ENCODE data around the gene TMEM131. TPM values are rescaled to one million over a fixed set of nuclear protein-coding genes. Genes with fewer than 3 reads are reported as not detected.

Gene TMEM131
- total RNA-seq, 1 donor, result 30.0 TPM

GRCh38 chr2:97801028-97801427 lies 194.7 kb downstream of the TMEM131 start:
- Histone ChIP-seq H3K4me3 (ENCODE audit: insufficient read depth, low read length) (no peak overlapping the region), H3K79me2 (ENCODE audit: insufficient read depth, low read length) (no peaks in the 10 kb centered on the region), H3K27me3 (ENCODE audit: insufficient read depth, low read length) (no peaks in the 10 kb centered on the region), H3K4me2 (ENCODE audit: insufficient read depth, low read length) (no peak overlapping the region), H3K4me1 (ENCODE audit: insufficient read depth, low read length) (no peaks in the 10 kb centered on the region), H3K9me3 (ENCODE audit: low read depth, low read length) (no peaks in the 10 kb centered on the region), H4K20me1 (ENCODE audit: insufficient read depth, low read length) (no peaks in the 10 kb centered on the region), H3K27ac (ENCODE audit: low read depth, low read length) (no peak overlapping the region), H3K36me3 (ENCODE audit: insufficient read depth, low read length) (peaks cover 27% of the 10 kb centered on the region), H2AFZ (ENCODE audit: low read length) (no peak overlapping the region)
- no peak for DNase-seq (ENCODE audit: insufficient read length, low spot score, missing footprints)
- TF ChIP-seq, protein P1, sequence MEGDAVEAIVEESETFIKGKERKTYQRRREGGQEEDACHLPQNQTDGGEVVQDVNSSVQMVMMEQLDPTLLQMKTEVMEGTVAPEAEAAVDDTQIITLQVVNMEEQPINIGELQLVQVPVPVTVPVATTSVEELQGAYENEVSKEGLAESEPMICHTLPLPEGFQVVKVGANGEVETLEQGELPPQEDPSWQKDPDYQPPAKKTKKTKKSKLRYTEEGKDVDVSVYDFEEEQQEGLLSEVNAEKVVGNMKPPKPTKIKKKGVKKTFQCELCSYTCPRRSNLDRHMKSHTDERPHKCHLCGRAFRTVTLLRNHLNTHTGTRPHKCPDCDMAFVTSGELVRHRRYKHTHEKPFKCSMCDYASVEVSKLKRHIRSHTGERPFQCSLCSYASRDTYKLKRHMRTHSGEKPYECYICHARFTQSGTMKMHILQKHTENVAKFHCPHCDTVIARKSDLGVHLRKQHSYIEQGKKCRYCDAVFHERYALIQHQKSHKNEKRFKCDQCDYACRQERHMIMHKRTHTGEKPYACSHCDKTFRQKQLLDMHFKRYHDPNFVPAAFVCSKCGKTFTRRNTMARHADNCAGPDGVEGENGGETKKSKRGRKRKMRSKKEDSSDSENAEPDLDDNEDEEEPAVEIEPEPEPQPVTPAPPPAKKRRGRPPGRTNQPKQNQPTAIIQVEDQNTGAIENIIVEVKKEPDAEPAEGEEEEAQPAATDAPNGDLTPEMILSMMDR (IDR thresholded peaks at IDR 0.05; ENCODE audit: extremely low read depth, low read depth, low read length), result no peak

DNA sequence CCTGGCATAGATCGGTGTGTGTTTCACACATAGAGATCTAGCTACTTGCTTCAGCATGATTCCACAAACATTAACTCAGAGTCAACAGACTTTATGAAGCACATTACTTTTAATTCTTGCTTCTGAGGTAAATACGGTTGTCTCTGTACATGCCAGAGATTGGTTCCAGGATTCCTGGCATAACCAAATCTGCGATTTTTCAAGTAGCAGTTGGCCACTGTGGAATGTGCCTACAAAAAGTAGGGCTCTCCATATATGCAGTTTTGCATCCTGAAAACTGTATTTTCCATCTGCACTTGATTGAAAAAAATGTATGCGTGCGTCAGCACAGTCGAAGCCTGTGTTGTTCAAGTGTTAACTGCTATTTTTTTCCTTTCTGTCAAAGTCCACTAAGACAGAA lies 197.3 kb downstream of the TMEM131 start:
- no peaks in the 10 kb centered on the region for H3K27me3 ChIP-seq (ENCODE audit: insufficient read depth, low read length)
- no peaks in the 10 kb centered on the region for H3K4me1 ChIP-seq (ENCODE audit: insufficient read depth, low read length)
- H4K20me1 ChIP-seq (ENCODE audit: insufficient read depth, low read length), result no peaks in the 10 kb centered on the region
- no peak overlapping the region for H2AFZ ChIP-seq (ENCODE audit: low read length)
- H3K36me3 ChIP-seq (ENCODE audit: insufficient read depth, low read length), result peaks cover 22% of the 10 kb centered on the region
- H3K4me3 ChIP-seq (ENCODE audit: insufficient read depth, low read length), result no peak overlapping the region
- no peak for DNase-seq (ENCODE audit: insufficient read length, low spot score, missing footprints)
- TF ChIP-seq, protein P1 (IDR thresholded peaks at IDR 0.05; ENCODE audit: extremely low read depth, low read depth, low read length), result no peak
- no peaks in the 10 kb centered on the region for H3K9me3 ChIP-seq (ENCODE audit: low read depth, low read length)
- H3K79me2 ChIP-seq (ENCODE audit: insufficient read depth, low read length), result no peaks in the 10 kb centered on the region
- H3K4me2 ChIP-seq (ENCODE audit: insufficient read depth, low read length), result no peak overlapping the region
- H3K27ac ChIP-seq (ENCODE audit: low read depth, low read length), result no peak overlapping the region

- Histone ChIP-seq H3K36me3 (ENCODE audit: insufficient read depth, low read length) (peaks cover 26% of the 10 kb centered on the region), H3K79me2 (ENCODE audit: insufficient read depth, low read length) (no peaks in the 10 kb centered on the region), H3K4me2 (ENCODE audit: insufficient read depth, low read length) (no peak overlapping the region), H3K4me3 (ENCODE audit: insufficient read depth, low read length) (no peak overlapping the region), H3K9me3 (ENCODE audit: low read depth, low read length) (no peaks in the 10 kb centered on the region), H3K27me3 (ENCODE audit: insufficient read depth, low read length) (no peaks in the 10 kb centered on the region), H3K27ac (ENCODE audit: low read depth, low read length) (no peak overlapping the region), H4K20me1 (ENCODE audit: insufficient read depth, low read length) (no peaks in the 10 kb centered on the region), H3K4me1 (ENCODE audit: insufficient read depth, low read length) (no peaks in the 10 kb centered on the region), H2AFZ (ENCODE audit: low read length) (no peak overlapping the region)
- TF ChIP-seq, protein P1 (IDR thresholded peaks at IDR 0.05; ENCODE audit: extremely low read depth, low read depth, low read length), result no peak
- DNase-seq (ENCODE audit: insufficient read length, low spot score, missing footprints), result no peak
These were observed 198.4 kb downstream of the TMEM131 start for GRCh38 chr2:97797355-97797754.

DNA sequence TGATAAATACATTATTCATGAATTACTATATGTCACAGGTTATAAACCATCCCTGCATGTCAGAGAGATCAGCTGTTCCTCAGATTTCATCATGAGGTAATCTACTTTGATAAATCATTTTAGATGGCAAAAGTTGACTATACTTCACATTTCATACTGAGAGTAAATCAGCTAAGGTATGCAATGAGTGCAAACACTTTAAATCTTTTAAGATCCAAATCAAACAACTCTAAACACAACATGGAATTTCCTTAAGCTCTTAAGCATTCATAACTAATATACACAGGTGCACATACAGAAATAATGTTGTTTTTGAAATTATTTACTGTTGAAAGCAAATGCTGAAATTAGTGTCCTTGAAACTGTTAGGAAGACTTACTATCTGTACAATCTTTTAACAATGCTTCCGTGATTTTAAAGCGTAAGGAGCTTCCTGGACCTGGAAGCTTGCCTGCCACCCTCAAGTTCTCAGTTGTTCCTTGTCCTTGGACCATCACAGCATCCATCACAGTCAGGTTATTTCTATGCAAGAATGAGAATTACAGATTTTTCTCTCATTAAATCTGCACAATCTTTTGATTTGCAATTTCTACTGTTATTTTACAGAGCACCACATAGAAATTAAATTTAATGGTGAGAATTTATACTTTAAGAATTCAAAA lies 199.2 kb downstream of the TMEM131 start:
- Histone ChIP-seq H3K4me2 (ENCODE audit: insufficient read depth, low read length) (no peak overlapping the region), H3K27ac (ENCODE audit: low read depth, low read length) (no peak overlapping the region), H2AFZ (ENCODE audit: low read length) (no peak overlapping the region), H3K79me2 (ENCODE audit: insufficient read depth, low read length) (no peaks in the 10 kb centered on the region), H3K27me3 (ENCODE audit: insufficient read depth, low read length) (no peaks in the 10 kb centered on the region), H4K20me1 (ENCODE audit: insufficient read depth, low read length) (no peaks in the 10 kb centered on the region), H3K9me3 (ENCODE audit: low read depth, low read length) (no peaks in the 10 kb centered on the region), H3K4me3 (ENCODE audit: insufficient read depth, low read length) (no peak overlapping the region), H3K36me3 (ENCODE audit: insufficient read depth, low read length) (peaks cover 27% of the 10 kb centered on the region), H3K4me1 (ENCODE audit: insufficient read depth, low read length) (no peaks in the 10 kb centered on the region)
- DNase-seq (ENCODE audit: insufficient read length, low spot score, missing footprints), result no peak
- TF ChIP-seq, protein P1 (IDR thresholded peaks at IDR 0.05; ENCODE audit: extremely low read depth, low read depth, low read length), result no peak

All from osteoblast (primary cell).